GM21786 (cell line): ENCODE measurements around the gene TTYH3.
"Not testable (repeated sequence)": the region's sequence is repeated elsewhere in the genome, so short reads cannot be mapped to it uniquely, and the experiment has no call there.

Experiments
- ATAC-seq: cut with Tn5 transposase; IDR thresholded peaks from one replicate; pipeline ENCODE4 v1.9.1; 2021; ENCODE audit not compliant: unreplicated experiment

Gene TTYH3

GRCh38 chr7:2662273-2663120 lies 30.7 kb downstream of the TTYH3 start:
- no peak for ATAC-seq

- no peak for ATAC-seq
These were observed 31.5 kb downstream of the TTYH3 start for GRCh38 chr7:2663121-2663886.

DNA sequence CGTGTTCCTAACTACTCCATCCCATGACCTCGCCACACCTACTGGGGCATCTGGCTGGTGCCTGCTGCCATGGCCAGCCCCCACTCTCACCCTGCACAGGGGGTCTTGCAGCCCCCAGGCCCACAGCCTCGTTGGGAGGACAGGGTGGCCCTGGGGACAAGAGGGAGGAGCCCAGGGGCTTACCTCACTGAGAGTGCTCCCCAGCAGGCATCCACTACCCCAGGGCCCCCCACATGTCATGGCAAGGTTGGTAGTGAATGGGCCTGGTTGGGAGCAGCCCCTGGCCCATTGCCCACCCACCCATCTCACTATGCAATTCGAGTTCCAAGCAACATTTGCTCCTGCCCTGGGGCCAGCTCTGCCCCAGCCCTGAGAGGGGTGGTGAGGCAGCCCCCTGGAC lies 32.2 kb downstream of the TTYH3 start:
- no peak for ATAC-seq

- ATAC-seq: no peak
These were observed 33.6 kb downstream of the TTYH3 start for GRCh38 chr7:2665359-2665791.

GRCh38 chr7:2666155-2666554 lies 34.4 kb downstream of the TTYH3 start:
- ATAC-seq: no peak

GRCh38 chr7:2666588-2667250 lies 34.9 kb downstream of the TTYH3 start:
- no peak for ATAC-seq

DNA sequence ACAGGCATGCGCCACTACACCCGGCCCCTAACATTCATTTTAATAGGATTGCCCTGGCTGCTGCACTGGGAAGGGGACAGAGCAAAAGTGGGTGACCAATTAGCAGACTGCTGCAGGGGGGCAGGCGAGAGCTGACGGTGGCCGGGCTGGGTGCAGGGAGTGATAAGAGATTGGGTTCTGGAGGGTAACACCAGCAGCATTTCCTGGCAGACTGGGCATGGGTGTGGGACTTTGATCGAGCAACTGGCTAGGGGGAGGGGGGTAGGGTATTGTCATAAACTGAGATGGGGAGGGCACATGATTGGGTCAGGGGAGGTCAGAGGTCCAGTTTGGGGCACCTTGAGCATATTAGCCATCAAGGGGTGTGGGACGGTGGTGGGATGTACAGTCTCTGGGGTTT lies 36.1 kb downstream of the TTYH3 start:
- ATAC-seq: no peak

- no peak for ATAC-seq
These were observed 36.6 kb downstream of the TTYH3 start for GRCh38 chr7:2668401-2668800.

DNA sequence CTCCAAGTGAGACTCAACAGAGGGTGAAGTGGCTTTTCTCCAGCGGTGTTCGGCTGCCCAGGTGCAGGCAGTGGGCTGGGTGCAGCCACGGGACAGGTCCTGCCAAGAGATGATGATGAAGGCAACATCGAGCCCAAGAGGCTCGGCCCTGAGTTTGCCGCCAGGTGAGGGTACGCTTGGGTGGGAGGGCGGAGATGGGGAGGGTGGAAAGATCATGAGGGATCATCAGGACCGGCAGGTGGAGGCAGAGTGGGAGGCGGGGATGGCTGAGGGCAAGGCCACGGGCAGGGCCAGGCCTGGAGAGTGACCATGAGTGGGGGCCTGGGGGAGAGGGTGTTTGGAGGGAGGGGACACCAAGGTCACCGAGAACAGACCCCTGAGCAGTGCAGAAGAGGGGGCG lies 38.4 kb downstream of the TTYH3 start:
- ATAC-seq: no peak

DNA sequence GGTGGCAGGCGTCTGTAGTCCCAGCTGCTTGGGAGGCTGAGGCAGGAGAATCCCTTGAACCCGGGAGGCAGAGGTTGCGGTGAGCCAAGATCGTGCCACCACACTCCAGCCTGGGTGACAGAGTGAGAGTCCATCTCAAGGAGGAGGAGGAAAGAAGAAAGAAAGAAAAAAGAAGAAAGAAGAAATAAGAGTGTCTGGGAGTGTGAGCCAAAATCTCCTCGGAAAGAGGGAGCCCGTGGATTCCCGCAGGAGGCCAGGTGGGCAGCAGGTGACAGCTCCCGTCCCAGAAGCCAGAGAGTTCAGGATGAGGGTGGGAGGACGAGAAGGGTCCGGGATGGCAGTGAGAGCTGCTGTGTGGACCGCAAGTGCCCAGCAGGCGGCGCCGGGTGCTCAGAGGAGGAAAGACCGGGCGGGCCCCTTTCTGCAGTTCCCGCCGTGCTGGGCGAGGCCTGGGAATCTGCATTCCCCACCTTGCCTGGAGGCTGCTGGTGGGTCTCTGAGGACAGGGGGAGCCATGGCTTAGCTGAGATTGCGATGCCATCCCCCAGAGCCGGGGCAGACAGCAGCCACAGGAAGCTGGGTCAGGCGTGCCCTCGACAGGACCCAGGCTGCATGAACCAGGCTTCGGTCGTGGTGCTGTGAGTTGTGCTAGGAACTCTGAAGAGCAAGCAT lies 39.1 kb downstream of the TTYH3 start:
- ATAC-seq: no peak

DNA sequence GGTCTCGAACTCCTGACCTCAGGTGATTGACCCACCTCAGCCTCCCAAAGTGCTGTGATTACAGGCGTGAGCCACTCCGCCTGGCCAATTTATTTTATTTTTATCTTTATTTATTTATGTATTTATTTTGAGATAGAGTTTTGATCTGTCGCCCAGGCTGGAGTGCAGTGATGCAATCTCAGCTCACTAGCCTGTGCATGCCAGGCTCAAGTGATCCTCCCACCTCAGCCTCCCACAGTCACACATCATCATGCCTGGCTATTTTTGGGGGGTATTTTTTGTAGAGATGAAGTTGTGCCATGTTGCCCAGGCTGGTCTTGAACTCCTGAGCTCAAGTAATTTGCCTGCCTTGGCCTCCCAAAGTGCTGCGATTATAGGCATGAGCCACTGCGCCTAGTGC lies 41.4 kb downstream of the TTYH3 start:
- not testable (repeated sequence) for ATAC-seq

DNA sequence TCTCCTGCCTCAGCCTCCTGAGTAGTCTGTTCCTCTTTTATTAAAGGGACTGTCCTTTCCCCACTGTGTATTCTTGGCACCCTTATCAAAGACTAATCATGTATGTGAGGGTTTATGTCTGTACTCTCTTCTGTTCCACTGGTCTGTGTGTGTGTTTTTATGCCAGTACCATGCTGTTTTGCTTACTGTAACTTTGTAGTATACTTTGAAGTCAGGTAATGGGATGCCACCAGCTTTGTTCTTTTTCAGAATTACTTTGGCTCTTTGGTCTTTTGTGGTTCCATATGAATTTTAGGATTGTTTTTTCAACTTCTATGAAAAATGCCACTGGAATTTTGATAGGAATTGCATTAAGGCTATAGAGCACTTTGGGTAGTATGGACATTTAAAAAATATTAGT lies 42.1 kb downstream of the TTYH3 start:
- no peak for ATAC-seq

DNA sequence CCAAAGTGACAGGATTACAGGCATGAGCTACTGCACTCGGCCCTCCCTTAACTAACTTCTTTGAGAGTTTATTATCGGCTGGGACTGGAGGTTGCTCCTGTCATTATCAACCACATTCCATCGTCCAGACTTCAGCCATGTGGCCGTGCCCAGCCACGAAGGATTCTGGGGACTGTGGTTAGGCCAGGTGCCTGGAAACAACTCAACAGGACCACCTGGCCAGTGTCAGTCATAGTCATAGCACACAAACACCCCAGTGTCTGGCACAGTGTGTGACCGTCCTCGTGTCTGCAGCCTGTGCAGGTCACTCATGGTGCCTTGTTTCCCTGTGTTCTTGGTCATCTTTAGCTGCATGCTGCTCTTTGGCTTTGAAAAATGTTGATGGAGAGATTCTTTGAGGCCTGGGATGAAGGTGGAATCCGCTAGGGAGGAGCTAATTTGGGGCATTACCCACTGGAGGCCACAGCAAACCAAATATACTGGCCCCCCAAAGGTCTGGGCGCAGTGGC lies 43.5 kb downstream of the TTYH3 start:
- ATAC-seq: no peak

GRCh38 chr7:2676576-2676975 lies 44.8 kb downstream of the TTYH3 start:
- not testable (repeated sequence) for ATAC-seq

DNA sequence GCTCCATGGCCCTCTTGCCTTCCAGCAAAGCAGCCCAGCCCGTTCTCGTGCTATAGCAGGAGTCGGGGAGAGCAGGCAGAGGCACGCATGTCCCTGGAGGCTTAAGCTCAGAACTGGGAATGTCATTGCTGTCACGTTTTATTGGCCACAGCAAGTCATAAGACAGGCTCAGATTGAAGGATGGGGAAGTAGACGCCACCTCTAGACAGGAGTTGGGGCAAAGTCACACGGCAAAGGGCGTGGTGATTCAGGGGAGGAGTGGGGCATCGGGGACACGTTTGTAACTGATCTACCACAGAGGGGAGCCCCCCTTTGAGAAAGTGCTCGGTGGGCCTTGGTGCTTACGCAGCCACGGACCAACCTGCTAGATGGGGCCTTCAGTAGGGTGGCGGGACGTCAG lies 46.7 kb downstream of the TTYH3 start:
- not testable (repeated sequence) for ATAC-seq

- not testable (repeated sequence) for ATAC-seq
These were observed 47.6 kb downstream of the TTYH3 start for GRCh38 chr7:2679135-2680127.

DNA sequence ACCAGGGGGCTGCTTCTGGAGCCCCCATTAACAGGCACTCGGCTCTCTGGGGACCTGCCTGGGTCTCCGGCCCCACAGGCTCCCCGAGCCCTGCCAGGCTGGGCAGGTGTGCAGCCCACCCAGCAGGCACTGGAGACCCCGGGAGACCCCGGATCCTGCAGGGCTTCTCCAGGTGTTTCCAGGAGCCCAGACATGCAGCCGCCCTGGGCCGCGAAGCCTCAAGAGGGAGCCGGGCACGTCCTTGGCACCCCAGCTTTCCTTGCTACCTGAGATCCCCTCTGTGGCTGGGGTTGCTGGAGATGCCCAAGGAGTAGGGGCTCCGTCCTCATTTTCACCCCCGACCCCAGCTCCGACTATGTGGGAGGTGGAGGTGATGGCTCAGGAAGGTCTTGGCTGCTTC lies 48.5 kb downstream of the TTYH3 start:
- ATAC-seq: no peak

GRCh38 chr7:2680792-2681490 lies 49.2 kb downstream of the TTYH3 start:
- ATAC-seq: no peak
